GM18517 (cell line): ENCODE data around the gene PROKR1.

Experiments used
- ATAC-seq: cut with Tn5 transposase; IDR thresholded peaks from one replicate; pipeline ENCODE4 v1.9.1; 2021; ENCODE audit warnings: mild to moderate bottlenecking, moderate library complexity; ENCODE audit not compliant: unreplicated experiment

The PROKR1 gene

DNA sequence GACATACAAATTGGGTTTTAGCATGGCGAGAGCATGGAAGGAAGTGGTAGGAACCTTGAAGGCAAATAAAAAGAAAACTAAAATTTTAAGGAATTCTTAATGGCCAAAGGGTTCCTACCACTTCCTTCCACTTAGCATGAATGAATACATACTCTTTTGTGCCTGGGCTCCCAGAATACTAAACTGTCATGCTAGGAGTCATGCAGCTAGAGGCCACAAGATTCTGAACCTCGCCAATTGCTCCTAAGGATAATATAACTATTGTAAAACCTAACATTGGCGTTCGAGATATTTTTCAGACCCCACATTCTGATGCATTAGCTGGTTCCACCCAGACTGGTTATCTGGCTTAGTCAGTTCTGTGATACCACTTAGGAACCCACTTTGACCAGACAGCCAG, 52.6 kb downstream of the PROKR1 start:
- no peak for ATAC-seq

DNA sequence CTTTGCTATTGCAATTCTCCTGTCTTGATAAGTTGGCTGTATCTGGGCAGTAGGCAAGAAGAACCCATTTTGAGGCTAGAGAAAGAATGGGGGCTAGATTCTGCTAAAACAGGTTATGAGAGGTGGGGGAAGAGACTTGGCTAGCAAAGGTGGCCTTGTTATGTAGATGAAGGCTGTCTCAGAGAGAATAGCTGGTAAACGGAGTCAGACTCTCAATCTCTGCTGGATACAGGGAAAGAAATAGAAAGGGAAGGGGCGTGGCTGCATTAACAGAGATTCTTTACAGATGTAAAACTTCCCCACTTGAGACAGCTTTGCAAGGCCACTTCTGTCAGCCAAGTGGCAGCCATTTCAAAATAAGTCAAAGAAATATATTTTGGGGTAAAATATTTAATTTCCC, 53.2 kb downstream of the PROKR1 start:
- ATAC-seq: no peak

DNA sequence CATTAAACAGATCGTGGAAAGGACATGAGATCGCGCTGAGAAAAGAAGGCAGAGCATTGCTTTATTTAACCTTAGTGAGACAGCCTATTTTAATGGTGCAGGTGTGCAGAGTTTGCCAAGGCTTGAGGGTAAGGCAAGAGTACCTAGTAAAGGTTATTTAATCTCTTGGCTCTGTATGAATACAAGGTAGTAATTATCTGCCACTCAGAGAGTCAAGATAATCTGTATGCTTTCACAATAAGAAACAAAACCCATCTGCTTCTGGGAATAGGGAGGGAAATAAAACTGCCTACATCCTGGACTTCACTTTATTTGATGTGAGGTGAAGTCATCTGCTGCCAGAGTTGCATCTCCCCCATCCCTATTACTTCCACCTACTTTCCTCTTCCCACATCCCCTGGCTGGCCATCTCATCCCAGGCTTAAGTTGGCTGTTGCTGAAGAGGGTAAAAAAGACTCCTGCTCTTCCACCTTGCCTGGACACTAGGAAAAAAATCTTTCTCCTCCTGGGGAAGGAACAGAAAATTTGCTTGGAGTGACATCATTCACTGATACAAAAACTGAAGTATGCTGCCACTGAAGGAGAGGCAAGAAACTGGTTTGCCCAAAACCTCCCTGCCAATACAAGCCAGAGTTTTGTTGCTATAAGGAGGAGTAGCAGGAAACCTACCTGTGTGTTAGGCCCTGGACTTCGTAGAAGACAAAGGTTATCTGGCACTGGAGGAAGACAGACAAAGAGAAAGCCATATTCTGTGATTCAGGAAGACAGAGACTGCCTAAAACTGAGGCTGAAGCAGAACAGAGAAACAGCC, 55.4 kb downstream of the PROKR1 start:
- ATAC-seq: no peak

DNA sequence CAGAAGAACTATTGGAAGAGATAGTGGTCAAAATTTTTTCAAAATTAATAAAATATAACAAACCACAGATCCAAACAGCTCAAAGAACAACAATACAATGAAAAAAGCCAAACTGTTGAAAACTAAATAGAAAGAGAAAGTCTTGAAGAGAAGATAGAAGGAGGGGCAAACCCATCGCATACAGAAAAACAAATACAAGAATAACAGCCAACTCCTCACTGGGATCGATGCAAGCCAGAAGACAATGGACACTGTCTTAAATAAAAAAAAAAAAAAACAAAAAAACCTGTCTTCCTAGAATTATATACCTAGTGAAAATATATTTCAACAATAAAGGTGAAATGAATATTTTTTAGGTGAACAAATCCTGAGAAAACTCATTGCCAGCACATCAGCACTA, 57.2 kb downstream of the PROKR1 start:
- ATAC-seq: no peak

DNA sequence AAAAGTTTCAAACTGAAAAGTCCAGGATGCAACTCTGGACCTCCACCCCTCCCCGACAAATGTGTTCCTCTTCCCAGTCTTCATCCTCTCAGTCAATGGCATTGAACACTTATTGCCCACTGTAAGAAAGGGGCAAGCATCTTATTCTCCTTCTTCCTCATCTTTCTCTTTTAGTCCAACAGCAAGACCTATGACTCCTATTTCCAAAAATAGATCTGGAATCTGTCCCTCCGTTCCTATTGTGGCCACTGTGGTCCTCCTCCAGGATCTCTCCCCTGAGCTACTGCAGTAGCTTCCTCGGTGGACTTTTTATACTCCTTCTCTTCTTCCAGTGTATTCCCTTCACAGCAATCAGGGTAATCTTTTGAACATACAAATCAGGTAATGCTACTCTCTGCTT, 63.3 kb downstream of the PROKR1 start:
- ATAC-seq: no peak
